H9 (cell line): ENCODE data around the gene ENTPD1. TPM values are rescaled to one million over a fixed set of nuclear protein-coding genes. Genes with fewer than 3 reads are reported as not detected.

Source experiments
- DNase-seq: peaks from one replicate; pipeline ENCODE4 v3.0.0-alpha.2; 2017
- H2AFZ ChIP-seq: one replicate; pipeline ENCODE4 v1.6.1; 2013; ENCODE audit warnings: mild to moderate bottlenecking, low read length, control low read depth, moderate library complexity
- H2AK5ac ChIP-seq: 2 replicates; pipeline ENCODE4 v1.6.1; 2013; ENCODE audit warnings: low read length, control low read depth, mixed read lengths; ENCODE audit not compliant: insufficient read length
- H2BK120ac ChIP-seq: one replicate; pipeline ENCODE4 v1.6.1; 2013; ENCODE audit warnings: low read depth, mild to moderate bottlenecking, low read length, control low read depth, inconsistent platforms; ENCODE audit not compliant: poor library complexity, severe bottlenecking
- H2BK12ac ChIP-seq: 2 replicates; pipeline ENCODE4 v1.6.1; 2013; ENCODE audit warnings: low read length, control low read depth, mixed read lengths, low read depth; ENCODE audit not compliant: insufficient read length
- H2BK15ac ChIP-seq: 2 replicates; pipeline ENCODE4 v1.6.1; 2013; ENCODE audit warnings: low read depth, low read length, control low read depth
- H2BK20ac ChIP-seq: one replicate; pipeline ENCODE4 v1.6.1; 2013; ENCODE audit warnings: low read depth, mild to moderate bottlenecking, low read length, control low read depth, inconsistent platforms; ENCODE audit not compliant: poor library complexity, severe bottlenecking
- H2BK5ac ChIP-seq: 2 replicates; pipeline ENCODE4 v1.6.1; 2013; ENCODE audit warnings: low read length, control low read depth, mixed read lengths; ENCODE audit not compliant: insufficient read length
- H3K14ac ChIP-seq: 2 replicates; pipeline ENCODE4 v1.6.1; 2013; ENCODE audit warnings: low read length, control low read depth; ENCODE audit not compliant: insufficient read depth
- H3K18ac ChIP-seq: 2 replicates; pipeline ENCODE4 v1.6.1; 2013; ENCODE audit warnings: low read depth, mild to moderate bottlenecking, mixed read lengths, low read length, control low read depth; ENCODE audit not compliant: insufficient read length
- H3K23ac ChIP-seq: 2 replicates; pipeline ENCODE4 v1.6.1; 2013; ENCODE audit warnings: low read length, control low read depth, mixed read lengths, low read depth; ENCODE audit not compliant: insufficient read length
- H3K23me2 ChIP-seq: 2 replicates; pipeline ENCODE4 v1.6.1; 2013; ENCODE audit warnings: low read depth, mild to moderate bottlenecking, mixed read lengths, low read length, control low read depth; ENCODE audit not compliant: insufficient read length, poor library complexity, severe bottlenecking
- H3K27ac ChIP-seq: 2 replicates; pipeline ENCODE4 v1.5.1; 2013; ENCODE audit warnings: low read length, control low read depth, mixed read lengths, low read depth; ENCODE audit not compliant: insufficient read length
- H3K27me3 ChIP-seq: 2 replicates; pipeline ENCODE4 v1.6.1; 2013; ENCODE audit warnings: low read length, control low read depth, inconsistent platforms; ENCODE audit not compliant: insufficient read depth
- H3K4ac ChIP-seq: 2 replicates; pipeline ENCODE4 v1.6.1; 2013; ENCODE audit warnings: low read depth, mild to moderate bottlenecking, control low read depth, inconsistent platforms, low read length, moderate library complexity
- H3K4me1 ChIP-seq: 2 replicates; pipeline ENCODE4 v1.6.1; 2013; ENCODE audit warnings: low read length, control low read depth, inconsistent platforms; ENCODE audit not compliant: insufficient read depth
- H3K4me2 ChIP-seq: 2 replicates; pipeline ENCODE4 v1.6.1; 2013; ENCODE audit warnings: low read length, control low read depth, mixed read lengths; ENCODE audit not compliant: insufficient read length, insufficient read depth
- H3K56ac ChIP-seq: 2 replicates; pipeline ENCODE4 v1.6.1; 2013; ENCODE audit warnings: low read depth, mild to moderate bottlenecking, mixed read lengths, low read length, control low read depth; ENCODE audit not compliant: insufficient read length
- H3K79me1 ChIP-seq: 2 replicates; pipeline ENCODE4 v1.6.1; 2013; ENCODE audit warnings: low read depth, mild to moderate bottlenecking, moderate library complexity, low read length, control low read depth, inconsistent platforms; ENCODE audit not compliant: insufficient read depth, poor library complexity, severe bottlenecking
- H3K79me2 ChIP-seq: 2 replicates; pipeline ENCODE4 v1.6.1; 2013; ENCODE audit warnings: low read length, control low read depth, inconsistent platforms; ENCODE audit not compliant: insufficient read depth
- H3K9ac ChIP-seq: 2 replicates; pipeline ENCODE4 v1.6.1; 2013; ENCODE audit warnings: low read length, control low read depth, mixed read lengths; ENCODE audit not compliant: insufficient read length; ENCODE audit errors: extremely low read depth
- H3K9me3 ChIP-seq: one replicate; pipeline ENCODE4 v1.6.1; 2013; ENCODE audit warnings: low read depth, low read length, inconsistent platforms; ENCODE audit not compliant: control insufficient read depth
- H3T11ph ChIP-seq: one replicate; pipeline ENCODE4 v1.6.1; 2013; ENCODE audit warnings: mild to moderate bottlenecking, low read length, control low read depth, inconsistent platforms
- H4K20me1 ChIP-seq: one replicate; pipeline ENCODE4 v1.6.1; 2013; ENCODE audit not compliant: control insufficient read depth, insufficient read length, insufficient read depth
- H4K5ac ChIP-seq: 2 replicates; pipeline ENCODE4 v1.6.1; 2013; ENCODE audit warnings: low read depth, mild to moderate bottlenecking, mixed read lengths, low read length, control low read depth; ENCODE audit not compliant: insufficient read length
- H4K8ac ChIP-seq: replicated peaks from 2 replicates; pipeline ENCODE4 v1.6.1; 2013; ENCODE audit warnings: low read length, control low read depth, mixed read lengths, low read depth; ENCODE audit not compliant: insufficient read length
- H4K91ac ChIP-seq: 2 replicates; pipeline ENCODE4 v1.6.1; 2013; ENCODE audit warnings: low read depth, mild to moderate bottlenecking, moderate library complexity, mixed read lengths, low read length, control low read depth; ENCODE audit not compliant: insufficient read length
- H3K27ac Mint-ChIP-seq, 3 experiments: 2 replicates in 2 of 3; 3 replicates in 1 of 3; pipeline ENCODE4 v1.8.0; 2020 to 2021; ENCODE audit warnings: mixed read lengths in 3 of 3, mild to moderate bottlenecking in 1 of 3, moderate library complexity in 1 of 3
- H3K27me3 Mint-ChIP-seq: 2 replicates; pipeline ENCODE4 v1.8.0; 2021; ENCODE audit warnings: low read depth, mild to moderate bottlenecking, moderate library complexity, mixed read lengths
- H3K36me3 Mint-ChIP-seq, 3 experiments: 2 replicates in 2 of 3; 3 replicates in 1 of 3; pipeline ENCODE4 v1.8.0; 2020 to 2021; ENCODE audit warnings: low read depth in 3 of 3, mixed read lengths in 3 of 3; ENCODE audit not compliant: insufficient read depth in 1 of 3
- H3K4me1 Mint-ChIP-seq, 2 experiments: 2 replicates each; pipeline ENCODE4 v1.8.0; 2020; ENCODE audit warnings: mixed read lengths in 2 of 2
- H3K4me3 Mint-ChIP-seq, 2 experiments: 2 replicates in 1 of 2; 3 replicates in 1 of 2; pipeline ENCODE4 v1.8.0; 2020 to 2021; ENCODE audit warnings: mild to moderate bottlenecking in 2 of 2, mixed read lengths in 2 of 2, moderate library complexity in 1 of 2
- H3K9me3 Mint-ChIP-seq, 2 experiments: 2 replicates in 1 of 2; 3 replicates in 1 of 2; pipeline ENCODE4 v1.8.0; 2020; ENCODE audit warnings: mild to moderate bottlenecking in 2 of 2, mixed read lengths in 2 of 2, moderate library complexity in 1 of 2
- WGBS: extraction: QIAGEN DNeasy Blood & Tissue Kit; methylation state at CpG from one replicate; pipeline ENCODE4 v1.1.7; 2013; ENCODE audit warnings: missing lambda C conversion rate, low lambda C conversion rate, mixed read lengths; ENCODE audit not compliant: insufficient read length; ENCODE audit errors: extremely low coverage; 5-methylcytosine and 5-hydroxymethylcytosine counted together
- total RNA-seq: library from RNA; stranded (reverse); gene quantifications from 2 replicates; pipeline ENCODE4 v1.2.1, GENCODE V29; 2021
- TF ChIP-seq, protein P1 (sequence below): fragments of 200-600 bp; sonication (generic); conservative IDR thresholded peaks from 3 replicates; pipeline ENCODE4 v1.8.0; 2021; ENCODE audit warnings: antibody characterized with exemption, mild to moderate bottlenecking

Gene ENTPD1
- total RNA-seq, 1 experiment from 2014 or later = 1.9 TPM

DNA sequence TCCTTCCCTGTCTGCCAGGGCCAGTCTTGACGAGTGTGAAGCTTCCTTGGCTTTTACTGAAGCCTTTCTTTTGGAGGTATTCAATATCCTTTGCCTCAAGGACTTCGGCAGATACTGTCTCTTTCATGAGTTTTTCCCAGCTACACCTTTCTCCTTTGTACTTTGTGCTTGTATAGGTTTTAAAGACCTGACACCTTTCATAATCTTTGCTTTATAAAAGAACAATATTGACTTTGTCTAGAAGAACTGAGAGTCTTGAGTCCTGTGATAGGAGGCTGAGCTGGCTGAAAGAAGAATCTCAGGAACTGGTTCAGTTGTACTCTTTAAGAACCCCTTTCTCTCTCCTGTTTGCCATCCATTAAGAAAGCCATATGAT is 110.5 kb downstream of the ENTPD1 start:
- Histone ChIP-seq H4K20me1 (no peaks in the 10 kb centered on the region), H3K4me1 (no peaks in the 10 kb centered on the region), H3K79me2 (no peaks in the 10 kb centered on the region; the same call in 1 of the 2 replicates), H2BK120ac (no peak overlapping the region), H2BK20ac (no peak overlapping the region), H3K14ac (no peak overlapping the region), H3K23ac (no peak overlapping the region), H3K4me2 (no peak overlapping the region), H2AFZ (no peak overlapping the region), H4K91ac (no peak overlapping the region), H4K8ac (no peak overlapping the region), H3K9me3 (no peaks in the 10 kb centered on the region), H3T11ph (no peak overlapping the region), H2AK5ac (no peak overlapping the region), H3K18ac (no peak overlapping the region), H3K79me1 (no peaks in the 10 kb centered on the region), H3K27me3 (no peaks in the 10 kb centered on the region), H3K9ac (no peak overlapping the region), H3K23me2 (no peaks in the 10 kb centered on the region), H3K27ac (no peak overlapping the region), H2BK15ac (no peak overlapping the region), H4K5ac (no peak overlapping the region), H2BK5ac (no peak overlapping the region), H3K4ac (no peak overlapping the region), H3K56ac (no peak overlapping the region), H2BK12ac (no peak overlapping the region)
- Mint-ChIP-seq H3K27ac (no peak overlapping the region), H3K36me3 (peaks cover 0 to 5% (median 0%) of the 10 kb centered on the region in 3 experiments; a peak in 3 of 7 replicates), H3K9me3 (no peaks in the 10 kb centered on the region), H3K27me3 (no peaks in the 10 kb centered on the region), H3K4me1 (no peaks in the 10 kb centered on the region; a peak in 1 of 4 replicates), H3K4me3 (no peak overlapping the region)
- TF ChIP-seq, protein P1, sequence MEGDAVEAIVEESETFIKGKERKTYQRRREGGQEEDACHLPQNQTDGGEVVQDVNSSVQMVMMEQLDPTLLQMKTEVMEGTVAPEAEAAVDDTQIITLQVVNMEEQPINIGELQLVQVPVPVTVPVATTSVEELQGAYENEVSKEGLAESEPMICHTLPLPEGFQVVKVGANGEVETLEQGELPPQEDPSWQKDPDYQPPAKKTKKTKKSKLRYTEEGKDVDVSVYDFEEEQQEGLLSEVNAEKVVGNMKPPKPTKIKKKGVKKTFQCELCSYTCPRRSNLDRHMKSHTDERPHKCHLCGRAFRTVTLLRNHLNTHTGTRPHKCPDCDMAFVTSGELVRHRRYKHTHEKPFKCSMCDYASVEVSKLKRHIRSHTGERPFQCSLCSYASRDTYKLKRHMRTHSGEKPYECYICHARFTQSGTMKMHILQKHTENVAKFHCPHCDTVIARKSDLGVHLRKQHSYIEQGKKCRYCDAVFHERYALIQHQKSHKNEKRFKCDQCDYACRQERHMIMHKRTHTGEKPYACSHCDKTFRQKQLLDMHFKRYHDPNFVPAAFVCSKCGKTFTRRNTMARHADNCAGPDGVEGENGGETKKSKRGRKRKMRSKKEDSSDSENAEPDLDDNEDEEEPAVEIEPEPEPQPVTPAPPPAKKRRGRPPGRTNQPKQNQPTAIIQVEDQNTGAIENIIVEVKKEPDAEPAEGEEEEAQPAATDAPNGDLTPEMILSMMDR = no peak
- DNase-seq = no peak
- no CpG with 5 or more reads among the region's 2 CpGs for WGBS
